Keratinocyte (primary cell): ENCODE data around the gene DDX54. TPM values are rescaled to one million over a fixed set of nuclear protein-coding genes. Genes with fewer than 3 reads are reported as not detected.

Experiments
- DNase-seq: peaks from one replicate; pipeline ENCODE4 v3.0.0-alpha.2; 2011; ENCODE audit warnings: low read depth, missing footprints, low spot score
- FAIRE-seq: peaks from 2 replicates; lab custom pipeline; 2011; peaks lifted over from hg19 to GRCh38; lab: Jason Lieb, UNC
- H2AFZ ChIP-seq: 2 replicates; pipeline ENCODE4 v1.6.0; 2012; ENCODE audit warnings: low read length, control low read depth, inconsistent platforms; ENCODE audit not compliant: control insufficient read depth
- H3K27ac ChIP-seq: 2 replicates; pipeline ENCODE4 v1.5.1; 2011; ENCODE audit warnings: low read length; ENCODE audit not compliant: control insufficient read depth, insufficient read depth
- H3K27me3 ChIP-seq: 3 replicates; pipeline ENCODE4 v1.6.0; 2011; ENCODE audit warnings: low read length; ENCODE audit not compliant: control insufficient read depth, insufficient read depth; ENCODE audit errors: extremely low read depth
- H3K36me3 ChIP-seq, 2 experiments: 2 replicates in 1 of 2; 3 replicates in 1 of 2; pipeline ENCODE4 v1.5.1; 2011; ENCODE audit warnings: low read length in 2 of 2, mild to moderate bottlenecking in 1 of 2; ENCODE audit not compliant: control insufficient read depth in 2 of 2, insufficient read depth in 2 of 2; ENCODE audit errors: extremely low read depth in 1 of 2
- H3K4me1 ChIP-seq: 3 replicates; pipeline ENCODE4 v1.5.1; 2011; ENCODE audit warnings: low read length; ENCODE audit not compliant: control insufficient read depth, insufficient read depth; ENCODE audit errors: extremely low read depth
- H3K4me2 ChIP-seq: 3 replicates; pipeline ENCODE4 v1.6.0; 2011; ENCODE audit warnings: low read depth, low read length; ENCODE audit not compliant: control insufficient read depth, insufficient read depth; ENCODE audit errors: extremely low read depth
- H3K4me3 ChIP-seq, 3 experiments: fragments of 200-600 bp in 1 of 3; sonication (generic) in 1 of 3; 2 replicates in 2 of 3; 3 replicates in 1 of 3; pipeline ENCODE4 v1.5.1; 2011 to 2016; ENCODE audit warnings: low read length in 3 of 3, mild to moderate bottlenecking in 3 of 3, control low read depth in 2 of 3, inconsistent platforms in 1 of 3, low read depth in 1 of 3, mixed read lengths in 1 of 3, mixed run types in 1 of 3, moderate library complexity in 1 of 3; ENCODE audit not compliant: control insufficient read depth in 2 of 3, insufficient read depth in 2 of 3; ENCODE audit errors: extremely low read depth in 1 of 3
- H3K79me2 ChIP-seq: 2 replicates; pipeline ENCODE4 v1.6.0; 2012; ENCODE audit warnings: low read length; ENCODE audit not compliant: control insufficient read depth, insufficient read depth
- H3K9ac ChIP-seq: 3 replicates; pipeline ENCODE4 v1.6.0; 2011; ENCODE audit warnings: low read length; ENCODE audit not compliant: control insufficient read depth, insufficient read depth; ENCODE audit errors: extremely low read depth
- H3K9me1 ChIP-seq: 3 replicates; pipeline ENCODE4 v1.6.0; 2011; ENCODE audit warnings: low read length; ENCODE audit not compliant: control insufficient read depth, insufficient read depth; ENCODE audit errors: extremely low read depth
- H3K9me3 ChIP-seq: 2 replicates; pipeline ENCODE4 v1.5.1; 2012; ENCODE audit warnings: low read depth, low read length; ENCODE audit not compliant: control insufficient read depth
- H4K20me1 ChIP-seq: 3 replicates; pipeline ENCODE4 v1.6.0; 2011; ENCODE audit warnings: low read length; ENCODE audit not compliant: control insufficient read depth, insufficient read depth; ENCODE audit errors: extremely low read depth
- EZH2 ChIP-seq: IDR thresholded peaks from one replicate; pipeline ENCODE4 v1.6.1; 2012; ENCODE audit warnings: inconsistent platforms, mild to moderate bottlenecking, low read length, moderate library complexity
- dilution Hi-C: fragments of 300-500 bp; cut with MboI; formaldehyde crosslinking; loops from one replicate; pipeline ENCODE4 v1.7.0; 2020; ENCODE audit warnings: low sequenced_read_pairs; ENCODE audit not compliant: extremely low pct_ligation_motif_present
- polyA plus RNA-seq, 5 experiments: library from polyadenylated mRNA; depleted of rRNA in 3 of 5; stranded (reverse) in 3 of 5; stranded (forward) in 1 of 5; unstranded in 1 of 5; fragments of >200 nt; gene quantifications; 1 replicate in 1 of 5; 2 replicates in 3 of 5; 3 replicates in 1 of 5; pipeline versions ENCODE4 v1.2.1 to v1.2.3, GENCODE V29; 2011 to 2012; ENCODE audit warnings: missing spikeins in 2 of 5, low read depth in 1 of 5, low replicate concordance in 1 of 5
- TF ChIP-seq, protein P1 (sequence below), 3 experiments: IDR thresholded peaks in 1 of 3; conservative IDR thresholded peaks in 1 of 3; optimal IDR thresholded peaks in 1 of 3; 2 replicates in 2 of 3; 3 replicates in 1 of 3; pipeline versions ENCODE3 to v1.5.1; 2011; ENCODE audit warnings: low read length in 3 of 3, mild to moderate bottlenecking in 3 of 3, moderate library complexity in 2 of 3, control low read depth in 1 of 3, inconsistent platforms in 1 of 3; ENCODE audit not compliant: insufficient read depth in 2 of 3; ENCODE audit errors: extremely low read depth in 1 of 3

Gene DDX54
- polyA plus RNA-seq, 1 donor (not counting 4 experiments of a cell fraction or from before 2014, with no cell fraction given): 44.6 TPM

DNA sequence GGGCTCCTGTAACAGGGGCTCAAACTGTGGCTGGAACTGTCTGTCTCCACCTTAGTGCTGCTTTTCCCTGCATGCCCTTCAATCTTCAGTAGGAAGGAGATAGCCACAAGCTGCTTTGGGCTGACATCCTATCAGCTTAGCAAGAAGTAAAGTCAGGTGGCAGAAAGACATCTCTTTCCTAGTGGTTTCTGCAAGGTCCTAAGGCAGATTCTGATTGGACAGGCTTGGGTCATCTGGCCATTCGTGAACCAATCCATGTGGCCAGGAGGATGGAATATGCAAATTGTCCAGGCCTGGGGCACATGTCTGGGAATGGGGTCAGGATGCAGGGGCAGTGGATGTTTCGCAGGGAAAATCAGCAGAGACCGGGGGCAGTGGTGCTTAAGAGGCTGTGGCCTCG lies 5.5 kb upstream of the DDX54 start:
- Histone ChIP-seq H2AFZ (no peak overlapping the region), H3K4me1 (peaks cover 17% of the 10 kb centered on the region), H4K20me1 (no peaks in the 10 kb centered on the region), H3K36me3 (peaks cover 2 to 16% of the 10 kb centered on the region in 2 experiments), H3K9me3 (no peaks in the 10 kb centered on the region), H3K4me2 (no peak overlapping the region), H3K4me3 (no peak overlapping the region), H3K9me1 (no peaks in the 10 kb centered on the region), H3K27ac (no peak overlapping the region), H3K27me3 (no peaks in the 10 kb centered on the region), H3K9ac (no peak overlapping the region), H3K79me2 (peaks cover 13% of the 10 kb centered on the region)
- FAIRE-seq (no peak), DNase-seq (no peak)
- TF ChIP-seq, protein P1, sequence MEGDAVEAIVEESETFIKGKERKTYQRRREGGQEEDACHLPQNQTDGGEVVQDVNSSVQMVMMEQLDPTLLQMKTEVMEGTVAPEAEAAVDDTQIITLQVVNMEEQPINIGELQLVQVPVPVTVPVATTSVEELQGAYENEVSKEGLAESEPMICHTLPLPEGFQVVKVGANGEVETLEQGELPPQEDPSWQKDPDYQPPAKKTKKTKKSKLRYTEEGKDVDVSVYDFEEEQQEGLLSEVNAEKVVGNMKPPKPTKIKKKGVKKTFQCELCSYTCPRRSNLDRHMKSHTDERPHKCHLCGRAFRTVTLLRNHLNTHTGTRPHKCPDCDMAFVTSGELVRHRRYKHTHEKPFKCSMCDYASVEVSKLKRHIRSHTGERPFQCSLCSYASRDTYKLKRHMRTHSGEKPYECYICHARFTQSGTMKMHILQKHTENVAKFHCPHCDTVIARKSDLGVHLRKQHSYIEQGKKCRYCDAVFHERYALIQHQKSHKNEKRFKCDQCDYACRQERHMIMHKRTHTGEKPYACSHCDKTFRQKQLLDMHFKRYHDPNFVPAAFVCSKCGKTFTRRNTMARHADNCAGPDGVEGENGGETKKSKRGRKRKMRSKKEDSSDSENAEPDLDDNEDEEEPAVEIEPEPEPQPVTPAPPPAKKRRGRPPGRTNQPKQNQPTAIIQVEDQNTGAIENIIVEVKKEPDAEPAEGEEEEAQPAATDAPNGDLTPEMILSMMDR (optimal IDR thresholded peaks at IDR 0.05 in 1 of 3, IDR thresholded peaks at IDR 0.05 in 1 of 3, conservative IDR thresholded peaks at IDR 0.05 in 1 of 3; ENCODE audit: extremely low read depth in 1 of 3, insufficient read depth in 2 of 3, low read length in 3 of 3): no peak
- no peak for TF ChIP-seq EZH2
- dilution Hi-C loops: no loop called here

DNA sequence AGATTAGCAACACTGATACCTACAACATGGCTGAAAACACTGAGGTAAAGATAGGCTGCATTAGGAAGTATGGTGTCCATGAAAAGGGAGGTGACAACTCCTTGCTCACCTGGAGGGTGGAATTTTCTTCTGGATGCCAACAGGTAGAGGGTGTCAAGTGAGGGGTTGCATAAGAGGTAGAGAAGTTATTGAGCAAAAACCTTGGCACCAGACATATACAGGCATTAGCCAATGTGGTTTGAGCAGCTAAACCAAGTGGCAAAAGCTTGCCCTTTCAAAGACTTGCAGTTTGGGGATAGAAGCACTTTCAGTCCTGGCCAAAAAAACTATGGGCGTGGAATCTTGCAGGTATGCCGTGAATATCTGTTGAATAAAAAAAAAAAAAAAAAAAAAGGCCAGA lies 4.1 kb upstream of the DDX54 start:
- TF ChIP-seq EZH2: no peak
- TF ChIP-seq, protein P1 (optimal IDR thresholded peaks at IDR 0.05 in 1 of 3, IDR thresholded peaks at IDR 0.05 in 1 of 3, conservative IDR thresholded peaks at IDR 0.05 in 1 of 3; ENCODE audit: extremely low read depth in 1 of 3, insufficient read depth in 2 of 3, low read length in 3 of 3): no peak
- Histone ChIP-seq H3K36me3 (peaks cover 2 to 16% of the 10 kb centered on the region in 2 experiments), H3K9me1 (no peaks in the 10 kb centered on the region), H3K4me3 (no peak overlapping the region), H3K27ac (no peak overlapping the region), H3K79me2 (peaks cover 15% of the 10 kb centered on the region), H3K27me3 (no peaks in the 10 kb centered on the region), H4K20me1 (no peaks in the 10 kb centered on the region), H3K9me3 (no peaks in the 10 kb centered on the region), H3K4me1 (peaks cover 17% of the 10 kb centered on the region), H3K4me2 (no peak overlapping the region), H3K9ac (no peak overlapping the region), H2AFZ (no peak overlapping the region)
- FAIRE-seq (no peak), DNase-seq (no peak)
- dilution Hi-C loops: no loop called here
